GM21423 (cell line): Measurements from ENCODE around the gene CDK5RAP2.
A peak's percentile ranks its signal among the peaks of the same experiment; 100 is the strongest.

Experiments used
- ATAC-seq: cut with Tn5 transposase; IDR thresholded peaks from one replicate; pipeline ENCODE4 v1.9.1; 2021; ENCODE audit warnings: mild to moderate bottlenecking, moderate library complexity; ENCODE audit not compliant: unreplicated experiment

The CDK5RAP2 gene

GRCh38 chr9:120439926-120440325, 140.0 kb downstream of the CDK5RAP2 start:
- no peak for ATAC-seq

- ATAC-seq: no peak
Observed at GRCh38 chr9:120438836-120439546, 141.0 kb downstream of the CDK5RAP2 start.

- ATAC-seq: no peak
Observed at GRCh38 chr9:120438111-120438510, 141.9 kb downstream of the CDK5RAP2 start.

- ATAC-seq: peak; percentile 71
Observed at GRCh38 chr9:120436983-120437475, 142.9 kb downstream of the CDK5RAP2 start.

GRCh38 chr9:120436446-120436845, 143.5 kb downstream of the CDK5RAP2 start:
- ATAC-seq: no peak

GRCh38 chr9:120435091-120435490, 144.9 kb downstream of the CDK5RAP2 start:
- no peak for ATAC-seq

- ATAC-seq: no peak
Observed at GRCh38 chr9:120434532-120434931, 145.4 kb downstream of the CDK5RAP2 start.

GRCh38 chr9:120433701-120434100, 146.3 kb downstream of the CDK5RAP2 start:
- ATAC-seq: no peak

- ATAC-seq: no peak
Observed at GRCh38 chr9:120432600-120432999, 147.4 kb downstream of the CDK5RAP2 start.

- ATAC-seq: no peak
Observed at GRCh38 chr9:120431268-120431667, 148.7 kb downstream of the CDK5RAP2 start.

GRCh38 chr9:120424248-120424647, 155.7 kb downstream of the CDK5RAP2 start:
- no peak for ATAC-seq

GRCh38 chr9:120423812-120424211, 156.2 kb downstream of the CDK5RAP2 start:
- ATAC-seq: no peak

GRCh38 chr9:120421977-120422376, 158.0 kb downstream of the CDK5RAP2 start:
- no peak for ATAC-seq

- no peak for ATAC-seq
Observed at GRCh38 chr9:120418315-120418714, 161.7 kb downstream of the CDK5RAP2 start.

GRCh38 chr9:120416781-120417427, 163.1 kb downstream of the CDK5RAP2 start:
- ATAC-seq: no peak

GRCh38 chr9:120413121-120414048, 166.6 kb downstream of the CDK5RAP2 start:
- no peak for ATAC-seq

- no peak for ATAC-seq
Observed at GRCh38 chr9:120412425-120412951, 167.5 kb downstream of the CDK5RAP2 start.

- ATAC-seq: no peak
Observed at GRCh38 chr9:120411862-120412424, 168.0 kb downstream of the CDK5RAP2 start.

- no peak for ATAC-seq
Observed at GRCh38 chr9:120410925-120411501, 169.0 kb downstream of the CDK5RAP2 start.

- ATAC-seq: no peak
Observed at GRCh38 chr9:120408680-120409258, 171.2 kb downstream of the CDK5RAP2 start.
